Subcutaneous abdominal adipose tissue (tissue), 5 donors: ENCODE data around the gene TP53INP2.

Experiments used
- H3K27ac ChIP-seq: one replicate; pipeline ENCODE4 v1.7.0; 2013; ENCODE audit warnings: low read depth, mild to moderate bottlenecking, inconsistent platforms, low read length, moderate library complexity
- H3K27me3 ChIP-seq, 5 donors: one replicate each; pipeline ENCODE4 v1.7.0; 2013; ENCODE audit warnings: low read length in 5 of 5, inconsistent platforms in 1 of 5; ENCODE audit not compliant: control insufficient read depth in 5 of 5, insufficient read depth in 4 of 5
- H3K36me3 ChIP-seq, 5 donors: one replicate each; pipeline ENCODE4 v1.7.0; 2013; ENCODE audit warnings: low read length in 5 of 5; ENCODE audit not compliant: control insufficient read depth in 5 of 5, insufficient read depth in 5 of 5
- H3K4me1 ChIP-seq, 5 donors: one replicate each; pipeline ENCODE4 v1.7.0; 2013; ENCODE audit warnings: low read length in 5 of 5, mild to moderate bottlenecking in 3 of 5, moderate library complexity in 1 of 5; ENCODE audit not compliant: control insufficient read depth in 5 of 5, insufficient read depth in 5 of 5
- H3K4me3 ChIP-seq, 5 donors: one replicate each; pipeline ENCODE4 v1.7.0; 2013; ENCODE audit warnings: low read length in 5 of 5, low read depth in 1 of 5
- H3K9ac ChIP-seq, 5 donors: one replicate each; pipeline ENCODE4 v1.7.0; 2013; ENCODE audit warnings: low read length in 5 of 5, mild to moderate bottlenecking in 4 of 5, moderate library complexity in 3 of 5
- H3K9me3 ChIP-seq, 5 donors: one replicate each; pipeline ENCODE4 v1.7.0; 2013; ENCODE audit warnings: low read length in 5 of 5; ENCODE audit not compliant: control insufficient read depth in 5 of 5
- donor health status: healthy.
- donor health status: healthy.
- donor health status: healthy.
- donor health status: healthy.
- donor health status: healthy.

Gene TP53INP2

DNA sequence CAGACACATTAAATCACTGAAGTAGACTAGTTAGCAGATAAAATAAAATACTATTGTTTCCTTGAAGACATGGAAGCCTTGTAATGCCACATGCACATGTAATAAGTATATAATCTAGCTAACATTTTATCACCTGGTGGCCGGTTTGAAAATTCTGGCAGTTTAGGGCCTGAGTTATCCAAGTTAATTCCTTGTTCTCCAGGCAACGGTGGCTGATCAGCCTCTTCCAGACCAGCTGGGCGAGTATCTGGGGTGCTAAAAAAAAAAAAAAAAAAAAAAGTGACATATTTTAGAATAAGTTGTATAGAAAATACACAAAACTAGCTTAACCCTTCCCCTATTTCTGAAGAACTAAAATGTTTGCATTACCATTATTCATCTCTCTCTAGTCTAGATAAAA lies 42.5 kb downstream of the TP53INP2 start:
- Histone ChIP-seq H3K27me3 (no peaks in the 10 kb centered on the region), H3K27ac (no peak overlapping the region), H3K4me1 (peaks cover 0 to 10% (median 0%) of the 10 kb centered on the region in 5 donors), H3K36me3 (peaks cover 25 to 85% (median 66%) of the 10 kb centered on the region in 5 donors), H3K4me3 (no peak overlapping the region), H3K9ac (no peak overlapping the region), H3K9me3 (no peaks in the 10 kb centered on the region)

GRCh38 chr20:34747479-34747878 lies 43.3 kb downstream of the TP53INP2 start:
- Histone ChIP-seq H3K27ac (no peak overlapping the region), H3K27me3 (no peaks in the 10 kb centered on the region), H3K36me3 (peaks cover 27 to 85% (median 65%) of the 10 kb centered on the region in 5 donors), H3K9ac (no peak overlapping the region), H3K4me1 (peaks cover 0 to 10% (median 0%) of the 10 kb centered on the region in 5 donors), H3K9me3 (no peaks in the 10 kb centered on the region), H3K4me3 (no peak overlapping the region)

GRCh38 chr20:34748709-34749108 lies 44.6 kb downstream of the TP53INP2 start:
- Histone ChIP-seq H3K27me3 (no peaks in the 10 kb centered on the region), H3K9ac (no peak overlapping the region), H3K27ac (no peak overlapping the region), H3K36me3 (peaks cover 26 to 82% (median 56%) of the 10 kb centered on the region in 5 donors), H3K4me3 (no peak overlapping the region), H3K4me1 (peaks cover 0 to 10% (median 0%) of the 10 kb centered on the region in 5 donors), H3K9me3 (no peaks in the 10 kb centered on the region)

- H3K36me3 ChIP-seq = peaks cover 24 to 84% (median 65%) of the 10 kb centered on the region in 5 donors
- H3K9me3 ChIP-seq = no peaks in the 10 kb centered on the region
- no peaks in the 10 kb centered on the region for H3K27me3 ChIP-seq
- no peak overlapping the region for H3K27ac ChIP-seq
- H3K4me1 ChIP-seq = peaks cover 0 to 7% (median 0%) of the 10 kb centered on the region in 5 donors
- H3K9ac ChIP-seq = no peak overlapping the region
- H3K4me3 ChIP-seq = no peak overlapping the region
Observed at GRCh38 chr20:34750484-34750883, 46.3 kb downstream of the TP53INP2 start.

GRCh38 chr20:34751453-34751852 lies 47.3 kb downstream of the TP53INP2 start:
- Histone ChIP-seq H3K27me3 (no peaks in the 10 kb centered on the region), H3K4me1 (peaks cover 0 to 5% (median 0%) of the 10 kb centered on the region in 5 donors), H3K27ac (no peak overlapping the region), H3K4me3 (no peak overlapping the region), H3K36me3 (peaks cover 29 to 83% (median 61%) of the 10 kb centered on the region in 5 donors), H3K9ac (no peak overlapping the region), H3K9me3 (no peaks in the 10 kb centered on the region)

GRCh38 chr20:34753706-34754461 lies 49.7 kb downstream of the TP53INP2 start:
- Histone ChIP-seq H3K27ac (no peak overlapping the region), H3K4me1 (peaks cover 0 to 5% (median 0%) of the 10 kb centered on the region in 5 donors), H3K27me3 (no peaks in the 10 kb centered on the region), H3K9me3 (no peaks in the 10 kb centered on the region), H3K4me3 (no peak overlapping the region), H3K9ac (no peak overlapping the region), H3K36me3 (peaks cover 36 to 92% (median 77%) of the 10 kb centered on the region in 5 donors)

GRCh38 chr20:34754611-34755010 lies 50.5 kb downstream of the TP53INP2 start:
- Histone ChIP-seq H3K27ac (no peak overlapping the region), H3K4me1 (peaks cover 0 to 5% (median 0%) of the 10 kb centered on the region in 5 donors)

GRCh38 chr20:34755367-34755766 lies 51.2 kb downstream of the TP53INP2 start:
- H3K27me3 ChIP-seq = no peaks in the 10 kb centered on the region
- H3K4me1 ChIP-seq = peaks cover 0 to 5% (median 0%) of the 10 kb centered on the region in 5 donors
- no peaks in the 10 kb centered on the region for H3K9me3 ChIP-seq
- H3K36me3 ChIP-seq = peaks cover 38 to 91% (median 65%) of the 10 kb centered on the region in 5 donors
- no peak overlapping the region for H3K27ac ChIP-seq
- H3K4me3 ChIP-seq = no peak overlapping the region
- no peak overlapping the region for H3K9ac ChIP-seq

More at GRCh38 chr20:34754611-34755010, 50.5 kb downstream of the TP53INP2 start:
- no peaks in the 10 kb centered on the region for H3K27me3 ChIP-seq
- H3K4me3 ChIP-seq = no peak overlapping the region
- peaks cover 38 to 92% (median 72%) of the 10 kb centered on the region in 5 donors for H3K36me3 ChIP-seq
- no peak overlapping the region for H3K9ac ChIP-seq
- H3K9me3 ChIP-seq = no peaks in the 10 kb centered on the region

- Histone ChIP-seq H3K9ac (no peak overlapping the region), H3K9me3 (no peaks in the 10 kb centered on the region), H3K4me3 (no peak overlapping the region), H3K27ac (no peak overlapping the region), H3K4me1 (peaks cover 0 to 5% (median 0%) of the 10 kb centered on the region in 5 donors), H3K36me3 (peaks cover 32 to 75% (median 53%) of the 10 kb centered on the region in 5 donors), H3K27me3 (no peaks in the 10 kb centered on the region)
Observed at GRCh38 chr20:34762031-34762555, 57.9 kb downstream of the TP53INP2 start.
